H1 (cell line): Measurements from ENCODE around the gene ACRV1. TPM values are rescaled to one million over a fixed set of nuclear protein-coding genes. Genes with fewer than 3 reads are reported as not detected.

Source experiments
- CTCF ChIA-PET: fragments of 300-600 bp; sonication (Branson Sonifier 250); formaldehyde crosslinking; loops from one replicate; lab custom pipeline; 2021; ENCODE audit not compliant: partially characterized antibody; lab: Charles Lee
- POLR2A ChIA-PET: fragments of 300-600 bp; sonication (Branson Sonifier 250); formaldehyde crosslinking; loops from one replicate; lab custom pipeline; 2021; ENCODE audit warnings: inconsistent platforms; ENCODE audit not compliant: partially characterized antibody; lab: Charles Lee
- DNase-seq, 2 experiments: peaks; one replicate each; pipeline versions ENCODE4 v3.0.0 to v3.0.0-alpha.2; 2010 to 2022; ENCODE audit warnings: low spot score in 2 of 2, low read depth in 1 of 2, mixed read lengths in 1 of 2
- FAIRE-seq: peaks from 2 replicates; lab custom pipeline; 2011; peaks lifted over from hg19 to GRCh38; lab: Jason Lieb, UNC
- H2AFZ ChIP-seq: 2 replicates; pipeline ENCODE4 v1.8.1; 2012; ENCODE audit warnings: low read length, inconsistent platforms
- H2AK5ac ChIP-seq: 2 replicates; pipeline ENCODE4 v1.6.1; 2013; ENCODE audit warnings: low read depth, low read length
- H2BK120ac ChIP-seq: replicated peaks from 2 replicates; pipeline ENCODE3; 2013; ENCODE audit warnings: low read depth, low read length, inconsistent platforms
- H2BK12ac ChIP-seq: 2 replicates; pipeline ENCODE4 v1.6.1; 2013; ENCODE audit warnings: low read depth, low read length
- H2BK15ac ChIP-seq: 2 replicates; pipeline ENCODE4 v1.6.1; 2013; ENCODE audit warnings: low read length
- H2BK20ac ChIP-seq: 2 replicates; pipeline ENCODE4 v1.6.1; 2013; ENCODE audit warnings: low read length
- H2BK5ac ChIP-seq: 2 replicates; pipeline ENCODE4 v1.6.1; 2013; ENCODE audit warnings: low read depth, low read length
- H3K14ac ChIP-seq: 2 replicates; pipeline ENCODE4 v1.6.1; 2013; ENCODE audit warnings: inconsistent platforms; ENCODE audit not compliant: insufficient read length
- H3K18ac ChIP-seq: 2 replicates; pipeline ENCODE4 v1.6.1; 2013; ENCODE audit warnings: low read length; ENCODE audit errors: extremely low read depth
- H3K23ac ChIP-seq: 2 replicates; pipeline ENCODE4 v1.6.1; 2013; ENCODE audit warnings: inconsistent platforms; ENCODE audit not compliant: insufficient read length
- H3K23me2 ChIP-seq: 2 replicates; pipeline ENCODE4 v1.6.1; 2013; ENCODE audit warnings: low read depth, low read length
- H3K27ac ChIP-seq: 2 replicates; pipeline ENCODE4 v1.6.1; 2011; ENCODE audit warnings: low read depth, low read length, inconsistent platforms
- H3K27me3 ChIP-seq, 4 experiments: replicated peaks in 1 of 4; 1 replicate in 1 of 4; 2 replicates in 3 of 4; pipeline versions ENCODE4 v1.6.1 to v1.8.1; 2011 to 2013; ENCODE audit warnings: low read length in 3 of 4, mild to moderate bottlenecking in 3 of 4, inconsistent platforms in 2 of 4, mixed read lengths in 2 of 4, moderate library complexity in 1 of 4; ENCODE audit not compliant: control insufficient read depth in 3 of 4, insufficient read depth in 3 of 4; ENCODE audit errors: extremely low read depth in 1 of 4
- H3K36me3 ChIP-seq, 4 experiments: 2 replicates each; pipeline versions ENCODE4 v1.6.1 to v1.8.1; 2011 to 2013; ENCODE audit warnings: mild to moderate bottlenecking in 4 of 4, low read length in 3 of 4, moderate library complexity in 2 of 4, control low read depth in 1 of 4, inconsistent platforms in 1 of 4; ENCODE audit not compliant: insufficient read depth in 4 of 4, control insufficient read depth in 2 of 4
- H3K4ac ChIP-seq: replicated peaks from 2 replicates; pipeline ENCODE3; 2013; ENCODE audit warnings: low read length, low read depth, mixed read lengths, inconsistent platforms; ENCODE audit not compliant: insufficient read length
- H3K4me1 ChIP-seq, 4 experiments: replicated peaks in 1 of 4; 1 replicate in 1 of 4; 2 replicates in 3 of 4; pipeline versions ENCODE4 v1.6.1 to v1.8.1; 2011 to 2013; ENCODE audit warnings: low read length in 3 of 4, inconsistent platforms in 2 of 4, mixed read lengths in 1 of 4; ENCODE audit not compliant: insufficient read depth in 4 of 4, control insufficient read depth in 3 of 4
- H3K4me2 ChIP-seq, 2 experiments: 2 replicates each; pipeline versions ENCODE4 v1.6.1 to v1.8.1; 2011 to 2013; ENCODE audit warnings: low read depth in 2 of 2, low read length in 2 of 2, control low read depth in 1 of 2, inconsistent platforms in 1 of 2, mild to moderate bottlenecking in 1 of 2; ENCODE audit not compliant: insufficient read depth in 1 of 2
- H3K4me3 ChIP-seq, 4 experiments: fragments of 200-600, 300-600 bp in 1 of 4; sonication (generic), shearing (Covaris generic), sonication (Bioruptor Twin) in 1 of 4; 2 replicates each; pipeline versions ENCODE4 v1.5.1 to v1.8.1; 2011 to 2016; ENCODE audit warnings: low read length in 4 of 4, low read depth in 3 of 4, control low read depth in 2 of 4, inconsistent platforms in 2 of 4, mild to moderate bottlenecking in 2 of 4, mixed read lengths in 1 of 4, moderate library complexity in 1 of 4; ENCODE audit not compliant: insufficient read depth in 2 of 4; ENCODE audit errors: extremely low read depth in 1 of 4
- H3K56ac ChIP-seq: replicated peaks from 2 replicates; pipeline ENCODE3; 2013; ENCODE audit warnings: low read depth, mild to moderate bottlenecking, mixed read lengths, low read length, inconsistent platforms; ENCODE audit not compliant: insufficient read length
- H3K79me1 ChIP-seq: 2 replicates; pipeline ENCODE4 v1.6.1; 2013; ENCODE audit warnings: low read depth, low read length, control low read depth
- H3K79me2 ChIP-seq, 2 experiments: 2 replicates each; pipeline versions ENCODE4 v1.6.1 to v1.8.1; 2012 to 2013; ENCODE audit warnings: low read length in 2 of 2, mild to moderate bottlenecking in 2 of 2, inconsistent platforms in 1 of 2; ENCODE audit not compliant: insufficient read depth in 2 of 2, control insufficient read depth in 1 of 2
- H3K9ac ChIP-seq, 4 experiments: replicated peaks in 1 of 4; 1 replicate in 1 of 4; 2 replicates in 3 of 4; pipeline versions ENCODE4 v1.6.1 to v1.8.1; 2011 to 2013; ENCODE audit warnings: low read depth in 3 of 4, low read length in 3 of 4, control low read depth in 2 of 4, mild to moderate bottlenecking in 2 of 4, moderate library complexity in 2 of 4, inconsistent platforms in 1 of 4; ENCODE audit errors: extremely low read depth in 1 of 4
- H3K9me3 ChIP-seq, 2 experiments: 2 replicates each; pipeline versions ENCODE4 v1.6.1 to v1.8.1; 2012 to 2013; ENCODE audit warnings: mild to moderate bottlenecking in 2 of 2, moderate library complexity in 2 of 2, control low read depth in 1 of 2, inconsistent platforms in 1 of 2, low read depth in 1 of 2, low read length in 1 of 2, mixed read lengths in 1 of 2; ENCODE audit not compliant: insufficient read depth in 2 of 2
- H4K20me1 ChIP-seq, 2 experiments: replicated peaks in 1 of 2; 2 replicates each; pipeline versions ENCODE3 to v1.8.1; 2011 to 2013; ENCODE audit warnings: inconsistent platforms in 2 of 2, low read length in 2 of 2, mild to moderate bottlenecking in 1 of 2; ENCODE audit not compliant: insufficient read depth in 2 of 2, control insufficient read depth in 1 of 2
- H4K5ac ChIP-seq: 2 replicates; pipeline ENCODE4 v1.6.1; 2013; ENCODE audit warnings: low read length, low read depth, mixed read lengths, inconsistent platforms; ENCODE audit not compliant: insufficient read length
- H4K8ac ChIP-seq: 2 replicates; pipeline ENCODE4 v1.8.0; 2013; ENCODE audit warnings: mild to moderate bottlenecking, moderate library complexity, low read length, inconsistent platforms; ENCODE audit not compliant: insufficient read depth; ENCODE audit errors: extremely low read depth
- H4K91ac ChIP-seq: replicated peaks from 2 replicates; pipeline ENCODE3; 2013; ENCODE audit warnings: low read length, mixed read lengths, inconsistent platforms; ENCODE audit not compliant: insufficient read length
- CBX5 ChIP-seq: fragments of 300-800, 300-1000 bp; sonication (generic); IDR thresholded peaks from 2 replicates; pipeline ENCODE4 v1.7.1; 2016; ENCODE audit warnings: antibody characterized with exemption, low read length, low read depth
- CEBPB ChIP-seq: IDR thresholded peaks from 2 replicates; pipeline ENCODE4 v1.6.1; 2012; ENCODE audit warnings: low read depth, low read length
- CHD1 ChIP-seq: IDR thresholded peaks from 2 replicates; pipeline ENCODE4 v1.6.1; 2012; ENCODE audit warnings: low read depth, low read length, improper control_type of control experiment
- CHD2 ChIP-seq: IDR thresholded peaks from 2 replicates; pipeline ENCODE4 v1.6.1; 2012; ENCODE audit warnings: low read length, improper control_type of control experiment
- FOSL1 ChIP-seq: IDR thresholded peaks from 2 replicates; pipeline ENCODE4 v1.6.1; 2011; ENCODE audit warnings: mild to moderate bottlenecking, low read depth, low read length, moderate library complexity; ENCODE audit not compliant: insufficient read depth
- RAD21 ChIP-seq, 2 experiments: IDR thresholded peaks in 1 of 2; conservative IDR thresholded peaks in 1 of 2; 2 replicates each; pipeline ENCODE4 v1.6.1; 2011; ENCODE audit warnings: low read depth in 2 of 2, low read length in 2 of 2, improper control_type of control experiment in 1 of 2, inconsistent platforms in 1 of 2, mild to moderate bottlenecking in 1 of 2, moderate library complexity in 1 of 2
- RXRA ChIP-seq: IDR thresholded peaks from 2 replicates; pipeline ENCODE4 v1.6.1; 2011; ENCODE audit warnings: low read depth, mild to moderate bottlenecking, low read length, moderate library complexity; ENCODE audit not compliant: insufficient read depth
- TBP ChIP-seq: IDR thresholded peaks from 2 replicates; pipeline ENCODE4 v1.6.1; 2011; ENCODE audit warnings: low read depth, low read length, improper control_type of control experiment
- WGBS, 2 experiments: shearing (Covaris generic) in 1 of 2; methylation state at CpG; one replicate each; pipeline versions ENCODE4 v1.1.6 to v1.1.7; 2013 to 2015; ENCODE audit warnings: low lambda C conversion rate in 2 of 2, mixed read lengths in 2 of 2, inconsistent platforms in 1 of 2, low coverage in 1 of 2, missing lambda C conversion rate in 1 of 2; ENCODE audit not compliant: insufficient replicate concordance in 2 of 2, insufficient coverage in 1 of 2, insufficient read length in 1 of 2; ENCODE audit errors: extremely low coverage in 1 of 2, missing lambda C conversion rate in 1 of 2; 5-methylcytosine and 5-hydroxymethylcytosine counted together
- polyA plus RNA-seq, 7 experiments: library from polyadenylated mRNA; depleted of rRNA in 3 of 7; stranded (reverse) in 5 of 7; unstranded in 2 of 7; fragments of >200 nt in 5 of 7; fragments of 200-250 nt in 2 of 7; gene quantifications; 1 replicate in 5 of 7; 2 replicates in 1 of 7; 4 replicates in 1 of 7; pipeline versions ENCODE4 v1.2.1 to v1.2.3, GENCODE V29; 2011 to 2013; ENCODE audit warnings: missing spikeins in 2 of 7, mixed read lengths in 2 of 7
- total RNA-seq: library from RNA; stranded (reverse); fragmentation: NEBNext Ultra II Directional; extraction: Animal tissue kit (Norgen Biotek cat#: 25700); gene quantifications from 2 replicates; pipeline ENCODE4 v1.2.1, GENCODE V29; 2021
- TF ChIP-seq, protein P1 (sequence below): IDR thresholded peaks from 2 replicates; pipeline ENCODE4 v1.6.1; 2011; ENCODE audit warnings: low read length, improper control_type of control experiment
- TF ChIP-seq, protein P2 (sequence below): IDR thresholded peaks from 2 replicates; pipeline ENCODE4 v1.6.1; 2012; ENCODE audit warnings: inconsistent platforms
- TF ChIP-seq, protein P3 (sequence below): IDR thresholded peaks from 2 replicates; pipeline ENCODE4 v1.6.1; 2011; ENCODE audit warnings: low read depth, mild to moderate bottlenecking, low read length; ENCODE audit not compliant: insufficient read depth
- TF ChIP-seq, protein P4 (sequence below): IDR thresholded peaks from 2 replicates; pipeline ENCODE4 v1.6.1; 2012; ENCODE audit warnings: inconsistent platforms

Gene ACRV1
- total and polyA plus RNA-seq, 2 of the 8 experiments (the other 6 are each of a cell fraction or from before 2014, with no cell fraction given), result 0.06 TPM; not detected in 1

DNA sequence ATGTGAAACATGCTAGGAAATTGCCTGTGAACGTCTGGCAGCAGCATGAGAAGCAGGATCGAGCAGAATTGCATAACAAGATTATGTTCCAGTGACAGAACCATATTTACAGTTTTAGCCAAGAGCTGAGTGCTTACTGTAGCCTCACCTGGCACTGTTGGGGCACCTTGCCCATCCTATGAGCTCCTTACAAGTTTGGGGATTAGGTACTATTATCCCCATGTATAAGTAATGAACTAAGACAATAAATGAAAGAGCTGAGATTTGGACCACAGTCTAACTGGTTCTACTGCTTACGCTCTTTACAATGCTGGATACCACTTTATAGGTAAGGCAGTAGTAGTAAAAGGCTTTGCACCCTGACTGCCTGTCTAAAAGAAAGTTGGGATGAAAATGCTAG lies 48.3 kb upstream of the ACRV1 start:
- Histone ChIP-seq H3K4me2 (no peak overlapping the region), H3K18ac (no peak overlapping the region), H3K4ac (no peak overlapping the region), H3K14ac (no peak overlapping the region), H2BK120ac (no peak overlapping the region), H2BK5ac (no peak overlapping the region), H3K9ac (no peak overlapping the region), H4K20me1 (no peaks in the 10 kb centered on the region), H2AFZ (no peak overlapping the region), H3K36me3 (no peaks in the 10 kb centered on the region), H4K8ac (no peak overlapping the region), H3K4me3 (no peak overlapping the region), H2BK20ac (no peak overlapping the region), H3K23ac (no peak overlapping the region), H2AK5ac (no peak overlapping the region), H2BK12ac (no peak overlapping the region), H3K9me3 (no peaks in the 10 kb centered on the region), H4K91ac (no peak overlapping the region), H3K79me1 (no peaks in the 10 kb centered on the region), H2BK15ac (no peak overlapping the region), H3K79me2 (no peaks in the 10 kb centered on the region), H4K5ac (no peak overlapping the region), H3K27me3 (no peaks in the 10 kb centered on the region), H3K4me1 (no peaks in the 10 kb centered on the region), H3K56ac (no peak overlapping the region), H3K23me2 (no peaks in the 10 kb centered on the region), H3K27ac (no peak overlapping the region)
- POLR2A ChIA-PET, result no interaction called here
- no peak for DNase-seq
- no peak for FAIRE-seq
- CTCF ChIA-PET, result interaction anchor here (0.7 to 1.4 kb wide), 6 partner anchors 8 to 86 kb away, joined by 3 to 4 read pairs (median 4); partner anchors contain the start of gene ACRV1
- WGBS, 2 experiments, result 85% methylated on average over 3 of the region's 3 CpGs; no CpG with 5 or more reads in 1 of the 2 experiments
- TF ChIP-seq, protein P1, sequence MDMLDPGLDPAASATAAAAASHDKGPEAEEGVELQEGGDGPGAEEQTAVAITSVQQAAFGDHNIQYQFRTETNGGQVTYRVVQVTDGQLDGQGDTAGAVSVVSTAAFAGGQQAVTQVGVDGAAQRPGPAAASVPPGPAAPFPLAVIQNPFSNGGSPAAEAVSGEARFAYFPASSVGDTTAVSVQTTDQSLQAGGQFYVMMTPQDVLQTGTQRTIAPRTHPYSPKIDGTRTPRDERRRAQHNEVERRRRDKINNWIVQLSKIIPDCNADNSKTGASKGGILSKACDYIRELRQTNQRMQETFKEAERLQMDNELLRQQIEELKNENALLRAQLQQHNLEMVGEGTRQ, result no peak
- TF ChIP-seq RXRA (no peak), CBX5 (no peak), FOSL1 (no peak), CEBPB (no peak), RAD21 (IDR thresholded peaks at IDR 0.05 in 1 of 2, conservative IDR thresholded peaks at IDR 0.05 in 1 of 2; ENCODE audit: low read depth in 2 of 2, low read length in 2 of 2) (no peak), CHD1 (no peak), TBP (no peak), CHD2 (no peak)
- TF ChIP-seq, protein P2, sequence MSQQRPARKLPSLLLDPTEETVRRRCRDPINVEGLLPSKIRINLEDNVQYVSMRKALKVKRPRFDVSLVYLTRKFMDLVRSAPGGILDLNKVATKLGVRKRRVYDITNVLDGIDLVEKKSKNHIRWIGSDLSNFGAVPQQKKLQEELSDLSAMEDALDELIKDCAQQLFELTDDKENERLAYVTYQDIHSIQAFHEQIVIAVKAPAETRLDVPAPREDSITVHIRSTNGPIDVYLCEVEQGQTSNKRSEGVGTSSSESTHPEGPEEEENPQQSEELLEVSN, result no peak
- TF ChIP-seq, protein P3, sequence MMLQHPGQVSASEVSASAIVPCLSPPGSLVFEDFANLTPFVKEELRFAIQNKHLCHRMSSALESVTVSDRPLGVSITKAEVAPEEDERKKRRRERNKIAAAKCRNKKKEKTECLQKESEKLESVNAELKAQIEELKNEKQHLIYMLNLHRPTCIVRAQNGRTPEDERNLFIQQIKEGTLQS, result no peak
- TF ChIP-seq, protein P4, sequence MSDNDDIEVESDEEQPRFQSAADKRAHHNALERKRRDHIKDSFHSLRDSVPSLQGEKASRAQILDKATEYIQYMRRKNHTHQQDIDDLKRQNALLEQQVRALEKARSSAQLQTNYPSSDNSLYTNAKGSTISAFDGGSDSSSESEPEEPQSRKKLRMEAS, result no peak
